OCI-LY3 (cell line): ENCODE data around the gene TUBGCP6.
A peak's percentile ranks its signal among the peaks of the same experiment; 100 is the strongest.

ENCODE experiments used
- H2AFZ ChIP-seq: fragments of 200-600, 300-600 bp; shearing (Covaris generic); 2 replicates; pipeline ENCODE4 v1.6.0; 2014; ENCODE audit warnings: antibody characterized with exemption, low read depth, low read length
- H3K27ac ChIP-seq: fragments of 200-600, 300-600 bp; sonication (generic); 2 replicates; pipeline ENCODE4 v1.5.1; 2014; ENCODE audit warnings: mild to moderate bottlenecking, low read length, moderate library complexity, mixed read lengths
- H3K27me3 ChIP-seq: fragments of 200-600, 300-600 bp; sonication (generic); 2 replicates; pipeline ENCODE4 v1.6.1; 2014; ENCODE audit warnings: low read depth, low read length, mixed read lengths
- H3K36me3 ChIP-seq: fragments of 200-600, 300-600 bp; sonication (generic); replicated peaks from 2 replicates; pipeline ENCODE3; 2014; ENCODE audit warnings: low read depth, low read length, mixed read lengths
- H3K4me1 ChIP-seq: fragments of 300-600, 200-600 bp; sonication (generic); 2 replicates; pipeline ENCODE4 v1.6.1; 2014; ENCODE audit warnings: low read length, mixed read lengths
- H3K4me2 ChIP-seq: fragments of 200-600, 300-600 bp; sonication (generic); 2 replicates; pipeline ENCODE4 v1.6.1; 2014; ENCODE audit warnings: low read length, mixed read lengths
- H3K4me3 ChIP-seq: fragments of 300-600, 200-600 bp; sonication (generic); 2 replicates; pipeline ENCODE4 v1.5.1; 2014; ENCODE audit warnings: antibody characterized with exemption, mild to moderate bottlenecking, low read length, moderate library complexity
- H3K79me2 ChIP-seq: fragments of 300-600, 200-600 bp; shearing (Covaris generic); 2 replicates; pipeline ENCODE4 v1.6.1; 2014; ENCODE audit warnings: mild to moderate bottlenecking, low read length, mixed read lengths
- H3K9ac ChIP-seq: fragments of 300-600, 200-600 bp; shearing (Covaris generic); 2 replicates; pipeline ENCODE4 v1.6.0; 2014; ENCODE audit warnings: mild to moderate bottlenecking, low read length, moderate library complexity
- H3K9me3 ChIP-seq: fragments of 200-600, 300-600 bp; shearing (Covaris generic); 2 replicates; pipeline ENCODE4 v1.6.1; 2014; ENCODE audit warnings: low read length, mixed read lengths; ENCODE audit not compliant: insufficient read depth
- H4K20me1 ChIP-seq: fragments of 200-600, 300-600 bp; sonication (generic); 2 replicates; pipeline ENCODE4 v1.6.1; 2016; ENCODE audit warnings: low read length, mixed read lengths; ENCODE audit not compliant: insufficient read depth
- EZH2phosphoT487 ChIP-seq: fragments of 200-600 bp; shearing (Covaris generic); IDR thresholded peaks from 2 replicates; pipeline ENCODE4 v1.6.1; 2018; ENCODE audit warnings: antibody characterized with exemption, mixed run types, low read depth
- TF ChIP-seq, protein P1 (sequence below): fragments of 200-600, 300-600 bp; sonication (generic); IDR thresholded peaks from 2 replicates; pipeline ENCODE4 v1.5.1; 2014; ENCODE audit warnings: antibody characterized with exemption, low read length, low read depth

Gene TUBGCP6

DNA sequence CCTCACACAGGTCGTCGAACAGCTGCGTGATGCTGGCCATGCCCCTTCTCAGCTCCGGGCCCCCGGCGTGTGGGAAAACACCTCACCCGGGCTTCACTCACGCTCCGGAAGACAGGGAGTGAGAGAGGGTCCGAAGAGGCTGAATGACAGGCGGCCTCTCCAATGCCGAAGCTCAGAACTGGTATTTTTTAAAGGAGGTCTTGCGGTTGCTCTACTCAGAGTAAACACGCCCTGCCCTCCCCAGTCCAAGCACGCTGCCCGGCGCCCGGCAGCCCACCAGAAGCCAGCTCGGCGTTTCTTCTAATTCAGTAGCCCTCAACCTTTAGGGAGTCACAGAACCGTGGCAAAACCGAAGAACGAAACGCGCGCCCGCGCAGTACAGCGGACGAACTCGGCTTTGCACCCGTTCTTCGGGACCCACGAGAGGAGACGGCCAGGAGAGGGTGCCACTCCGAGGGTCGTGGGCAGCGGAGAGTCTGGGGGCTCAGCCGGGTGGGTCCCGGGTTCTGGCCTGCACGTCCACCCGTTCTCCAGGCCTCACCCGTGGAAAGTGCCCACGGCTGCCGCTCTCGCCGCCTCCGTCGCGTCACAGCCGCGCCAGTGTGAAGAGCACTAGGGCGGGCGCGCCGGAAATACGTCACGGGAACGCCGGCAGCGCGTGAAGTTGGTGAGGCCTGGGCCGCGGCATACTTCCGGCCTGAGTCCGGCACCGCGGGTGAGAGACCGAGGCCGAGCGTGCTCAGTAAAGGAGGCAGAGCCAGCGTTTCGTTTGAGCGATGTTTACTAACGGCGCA is at the start of gene TUBGCP6:
TSS of gene TUBGCP6 (minus strand) at position 604 of the 794 bp plus-strand sequence. CDS start at position 40, 564 bp downstream.
- Histone ChIP-seq H3K9ac (peak within 1 kb of the TSS; percentile 82), H3K36me3 (peaks cover 3% of the 10 kb centered on the region), H3K4me3 (peak within 1 kb of the TSS; percentile 91), H3K79me2 (peaks cover 58% of the 10 kb centered on the region), H3K4me1 (peaks cover 15% of the 10 kb centered on the region), H3K9me3 (no peaks in the 10 kb centered on the region), H3K27ac (peak within 1 kb of the TSS; percentile 66), H3K4me2 (peak within 1 kb of the TSS; percentile 99), H4K20me1 (no peaks in the 10 kb centered on the region), H3K27me3 (no peaks in the 10 kb centered on the region), H2AFZ (peak within 1 kb of the TSS; percentile 51; the same call in 1 of the 2 replicates)
- TF ChIP-seq EZH2phosphoT487: no peak
- TF ChIP-seq, protein P1, sequence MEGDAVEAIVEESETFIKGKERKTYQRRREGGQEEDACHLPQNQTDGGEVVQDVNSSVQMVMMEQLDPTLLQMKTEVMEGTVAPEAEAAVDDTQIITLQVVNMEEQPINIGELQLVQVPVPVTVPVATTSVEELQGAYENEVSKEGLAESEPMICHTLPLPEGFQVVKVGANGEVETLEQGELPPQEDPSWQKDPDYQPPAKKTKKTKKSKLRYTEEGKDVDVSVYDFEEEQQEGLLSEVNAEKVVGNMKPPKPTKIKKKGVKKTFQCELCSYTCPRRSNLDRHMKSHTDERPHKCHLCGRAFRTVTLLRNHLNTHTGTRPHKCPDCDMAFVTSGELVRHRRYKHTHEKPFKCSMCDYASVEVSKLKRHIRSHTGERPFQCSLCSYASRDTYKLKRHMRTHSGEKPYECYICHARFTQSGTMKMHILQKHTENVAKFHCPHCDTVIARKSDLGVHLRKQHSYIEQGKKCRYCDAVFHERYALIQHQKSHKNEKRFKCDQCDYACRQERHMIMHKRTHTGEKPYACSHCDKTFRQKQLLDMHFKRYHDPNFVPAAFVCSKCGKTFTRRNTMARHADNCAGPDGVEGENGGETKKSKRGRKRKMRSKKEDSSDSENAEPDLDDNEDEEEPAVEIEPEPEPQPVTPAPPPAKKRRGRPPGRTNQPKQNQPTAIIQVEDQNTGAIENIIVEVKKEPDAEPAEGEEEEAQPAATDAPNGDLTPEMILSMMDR: no peak

DNA sequence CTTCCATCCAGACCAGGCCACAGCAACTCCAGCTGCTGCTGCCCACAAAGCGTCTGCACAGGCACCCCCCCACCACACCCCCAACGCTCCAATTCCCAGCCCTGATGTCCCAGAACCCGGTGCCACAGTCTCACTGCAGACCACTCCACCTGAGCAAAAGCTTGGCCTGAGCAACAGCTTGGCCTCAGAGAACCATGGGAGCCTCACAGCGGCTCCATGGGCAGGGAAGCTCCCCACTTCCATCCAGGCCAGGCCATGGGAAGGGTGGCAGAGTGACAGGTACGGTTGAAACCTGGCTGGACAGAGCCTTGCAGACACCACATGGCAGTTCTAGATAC is 49.5 kb upstream of the TUBGCP6 start:
- Histone ChIP-seq H3K79me2 (peaks cover 68% of the 10 kb centered on the region), H3K4me1 (peaks cover 32% of the 10 kb centered on the region), H3K27me3 (no peaks in the 10 kb centered on the region), H3K36me3 (no peaks in the 10 kb centered on the region), H3K4me3 (peak overlapping the region; percentile 66), H4K20me1 (peaks cover 70% of the 10 kb centered on the region), H2AFZ (no peak overlapping the region), H3K9ac (peak overlapping the region; percentile 31; the same call in 1 of the 2 replicates), H3K9me3 (no peaks in the 10 kb centered on the region), H3K27ac (peak overlapping the region; percentile 4; the same call in 1 of the 2 replicates), H3K4me2 (peak overlapping the region; percentile 79)
- TF ChIP-seq EZH2phosphoT487: no peak
- TF ChIP-seq, protein P1: no peak

- no peaks in the 10 kb centered on the region for H3K27me3 ChIP-seq
- H3K36me3 ChIP-seq: no peaks in the 10 kb centered on the region
- peak overlapping the region; percentile 31 for H3K9ac ChIP-seq
- no peaks in the 10 kb centered on the region for H3K9me3 ChIP-seq
- peak overlapping the region; percentile 66 for H3K4me3 ChIP-seq
- TF ChIP-seq, protein P1: no peak
- no peak for TF ChIP-seq EZH2phosphoT487
- H2AFZ ChIP-seq: no peak overlapping the region
- H4K20me1 ChIP-seq: peaks cover 67% of the 10 kb centered on the region
- H3K27ac ChIP-seq: peak overlapping the region; percentile 4; the same call in 1 of the 2 replicates
- H3K4me2 ChIP-seq: peak overlapping the region; percentile 79
- peaks cover 65% of the 10 kb centered on the region for H3K79me2 ChIP-seq
- H3K4me1 ChIP-seq: peaks cover 32% of the 10 kb centered on the region
Measured at GRCh38 chr22:50293441-50294318, 48.9 kb upstream of the TUBGCP6 start.
